Measurements from ENCODE around the gene DUSP8. TPM values are rescaled to one million over a fixed set of nuclear protein-coding genes. Genes with fewer than 3 reads are reported as not detected.

The DUSP8 gene
- polyA plus RNA-seq, 1 donor from 2014 or later = 3.5 TPM

DNA sequence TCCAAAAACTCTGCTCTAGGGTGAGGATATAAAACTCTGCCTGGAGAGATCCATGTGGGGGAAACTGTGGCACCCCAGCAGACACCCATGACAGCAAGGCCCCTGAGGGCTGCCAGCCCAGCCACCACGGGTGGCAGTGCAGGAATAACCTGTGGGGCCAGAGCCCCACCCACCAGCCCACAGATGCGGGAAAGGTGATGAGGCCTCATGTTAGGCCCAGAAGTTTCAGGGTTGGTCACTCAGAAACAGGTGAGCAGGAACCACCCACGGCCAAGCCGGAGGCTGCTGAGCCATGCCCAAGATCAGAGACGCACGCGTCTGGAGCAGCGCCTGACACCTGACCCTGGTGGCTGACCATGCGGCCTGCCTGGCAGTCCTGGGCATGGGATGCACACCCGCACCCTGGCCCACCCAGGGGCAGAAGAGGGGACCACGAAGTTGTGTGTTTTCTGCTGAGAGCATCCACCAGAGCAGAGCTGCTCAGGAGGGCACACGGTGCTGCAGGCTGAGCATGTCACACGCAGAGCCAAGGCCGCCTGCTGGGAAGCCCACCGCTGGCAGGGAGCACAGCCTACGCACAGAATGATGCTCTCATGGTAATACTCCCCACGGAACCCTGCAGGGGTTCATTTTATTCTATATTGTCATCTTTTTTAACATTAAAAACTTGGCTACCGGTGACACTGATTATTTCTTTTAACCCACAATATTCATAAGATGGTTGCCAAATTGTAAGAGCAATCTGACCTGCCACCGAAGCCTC lies 41.2 kb downstream of the DUSP8 start:
- Histone ChIP-seq H3K27me3 (ENCODE audit: insufficient read depth, low read depth, low read length) (no peaks in the 10 kb centered on the region), H3K79me2 (replicated peaks; ENCODE audit: insufficient read depth, low read length) (no peaks in the 10 kb centered on the region), H4K20me1 (ENCODE audit: insufficient read depth) (no peaks in the 10 kb centered on the region), H3K4me2 (ENCODE audit: low read length) (no peak overlapping the region), H3F3A (ENCODE audit: insufficient read depth, low read length, poor library complexity, severe bottlenecking) (no peaks in the 10 kb centered on the region), H3K4me3 (ENCODE audit: low read length) (no peak overlapping the region), H2AFZ (ENCODE audit: low read depth, low read length) (no peak overlapping the region), H3K9ac (ENCODE audit: low read length) (no peak overlapping the region), H3K27ac (ENCODE audit: low read length) (no peak overlapping the region), H3K9me2 (ENCODE audit: insufficient read depth, low read length) (no peaks in the 10 kb centered on the region), H3K36me3 (ENCODE audit: insufficient read depth, low read length) (no peaks in the 10 kb centered on the region), H3K9me3 (ENCODE audit: low read length) (no peaks in the 10 kb centered on the region)
- no peak for TF ChIP-seq POLR2AphosphoS5 (IDR thresholded peaks at IDR 0.05)
- no peak for TF ChIP-seq EP300 (conservative IDR thresholded peaks at IDR 0.05; ENCODE audit: poor library complexity, severe bottlenecking)
- no peak for TF ChIP-seq SMC3 (conservative IDR thresholded peaks at IDR 0.05; ENCODE audit: poor library complexity)
- no peak for TF ChIP-seq MXI1 (conservative IDR thresholded peaks at IDR 0.05; ENCODE audit: poor library complexity, severe bottlenecking)
- TF ChIP-seq REST (IDR thresholded peaks at IDR 0.05; ENCODE audit: borderline replicate concordance) = no peak
- TF ChIP-seq, protein P1, sequence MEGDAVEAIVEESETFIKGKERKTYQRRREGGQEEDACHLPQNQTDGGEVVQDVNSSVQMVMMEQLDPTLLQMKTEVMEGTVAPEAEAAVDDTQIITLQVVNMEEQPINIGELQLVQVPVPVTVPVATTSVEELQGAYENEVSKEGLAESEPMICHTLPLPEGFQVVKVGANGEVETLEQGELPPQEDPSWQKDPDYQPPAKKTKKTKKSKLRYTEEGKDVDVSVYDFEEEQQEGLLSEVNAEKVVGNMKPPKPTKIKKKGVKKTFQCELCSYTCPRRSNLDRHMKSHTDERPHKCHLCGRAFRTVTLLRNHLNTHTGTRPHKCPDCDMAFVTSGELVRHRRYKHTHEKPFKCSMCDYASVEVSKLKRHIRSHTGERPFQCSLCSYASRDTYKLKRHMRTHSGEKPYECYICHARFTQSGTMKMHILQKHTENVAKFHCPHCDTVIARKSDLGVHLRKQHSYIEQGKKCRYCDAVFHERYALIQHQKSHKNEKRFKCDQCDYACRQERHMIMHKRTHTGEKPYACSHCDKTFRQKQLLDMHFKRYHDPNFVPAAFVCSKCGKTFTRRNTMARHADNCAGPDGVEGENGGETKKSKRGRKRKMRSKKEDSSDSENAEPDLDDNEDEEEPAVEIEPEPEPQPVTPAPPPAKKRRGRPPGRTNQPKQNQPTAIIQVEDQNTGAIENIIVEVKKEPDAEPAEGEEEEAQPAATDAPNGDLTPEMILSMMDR (IDR thresholded peaks at IDR 0.05; ENCODE audit: poor library complexity, severe bottlenecking) = no peak
- TF ChIP-seq RAD21 (conservative IDR thresholded peaks at IDR 0.05) = no peak
- no peak for TF ChIP-seq EZH2 (IDR thresholded peaks at IDR 0.05; ENCODE audit: borderline replicate concordance, insufficient read depth, low read length, poor library complexity, severe bottlenecking)
- no peak for TF ChIP-seq TAF1 (IDR thresholded peaks at IDR 0.05; ENCODE audit: low read depth)

- H3K27me3 ChIP-seq (ENCODE audit: insufficient read depth, low read depth, low read length) = no peaks in the 10 kb centered on the region
- no peak overlapping the region for H3K4me3 ChIP-seq (ENCODE audit: low read length)
- H3K9me3 ChIP-seq (ENCODE audit: low read length) = no peaks in the 10 kb centered on the region
- H3K9ac ChIP-seq (ENCODE audit: low read length) = no peak overlapping the region
- H3K79me2 ChIP-seq (replicated peaks; ENCODE audit: insufficient read depth, low read length) = no peaks in the 10 kb centered on the region
- no peak overlapping the region for H3K4me2 ChIP-seq (ENCODE audit: low read length)
- H3K9me2 ChIP-seq (ENCODE audit: insufficient read depth, low read length) = no peaks in the 10 kb centered on the region
- H3K27ac ChIP-seq (ENCODE audit: low read length) = no peak overlapping the region
- no peak overlapping the region for H2AFZ ChIP-seq (ENCODE audit: low read depth, low read length)
- H4K20me1 ChIP-seq (ENCODE audit: insufficient read depth) = no peaks in the 10 kb centered on the region
- TF ChIP-seq EZH2 (IDR thresholded peaks at IDR 0.05; ENCODE audit: borderline replicate concordance, insufficient read depth, low read length, poor library complexity, severe bottlenecking) = no peak
- TF ChIP-seq, protein P1 (IDR thresholded peaks at IDR 0.05; ENCODE audit: poor library complexity, severe bottlenecking) = no peak
- TF ChIP-seq POLR2AphosphoS5 (IDR thresholded peaks at IDR 0.05) = no peak
- no peak for TF ChIP-seq RAD21 (conservative IDR thresholded peaks at IDR 0.05)
- no peak for TF ChIP-seq SMC3 (conservative IDR thresholded peaks at IDR 0.05; ENCODE audit: poor library complexity)
- no peak for TF ChIP-seq EP300 (conservative IDR thresholded peaks at IDR 0.05; ENCODE audit: poor library complexity, severe bottlenecking)
- no peak for TF ChIP-seq TAF1 (IDR thresholded peaks at IDR 0.05; ENCODE audit: low read depth)
- no peak for TF ChIP-seq MXI1 (conservative IDR thresholded peaks at IDR 0.05; ENCODE audit: poor library complexity, severe bottlenecking)
- no peak for TF ChIP-seq REST (IDR thresholded peaks at IDR 0.05; ENCODE audit: borderline replicate concordance)
- no peaks in the 10 kb centered on the region for H3F3A ChIP-seq (ENCODE audit: insufficient read depth, low read length, poor library complexity, severe bottlenecking)
- no peaks in the 10 kb centered on the region for H3K36me3 ChIP-seq (ENCODE audit: insufficient read depth, low read length)
These were observed 42.3 kb downstream of the DUSP8 start for GRCh38 chr11:1529774-1530173.
